ENCODE measurements around the gene POLR2C. TPM values are rescaled to one million over a fixed set of nuclear protein-coding genes. Genes with fewer than 3 reads are reported as not detected.
A peak's percentile ranks its signal among the peaks of the same experiment; 100 is the strongest.

The POLR2C gene
- total RNA-seq, 1 experiment from 2014 or later: 87.6 TPM

- Histone ChIP-seq H3K4me3 (ENCODE audit: low read length) (no peak overlapping the region), H3K79me2 (ENCODE audit: low read length) (no peaks in the 10 kb centered on the region), H3K9me2 (replicated peaks; ENCODE audit: insufficient read depth, low read length) (no peaks in the 10 kb centered on the region), H3K4me2 (ENCODE audit: low read depth, low read length, poor library complexity, severe bottlenecking) (no peak overlapping the region), H3K4me1 (ENCODE audit: low read length) (peaks cover 4% of the 10 kb centered on the region), H3K27ac (ENCODE audit: low read length) (no peak overlapping the region), H2AFZ (ENCODE audit: low read length) (no peak overlapping the region), H3K9me3 (ENCODE audit: low read length) (no peaks in the 10 kb centered on the region), H3K27me3 (ENCODE audit: low read length) (no peaks in the 10 kb centered on the region), H4K20me1 (ENCODE audit: insufficient read depth, low read depth, low read length) (peaks cover 5% of the 10 kb centered on the region; the same call in 1 of the 2 replicates), H3K9ac (ENCODE audit: low read length) (no peak overlapping the region), H3K36me3 (ENCODE audit: insufficient read depth, low read length) (no peaks in the 10 kb centered on the region)
- DNase-seq: no peak
Measured at GRCh38 chr16:57484515-57485005, 22.1 kb downstream of the POLR2C start.

- Histone ChIP-seq H2AFZ (ENCODE audit: low read length) (no peak overlapping the region), H3K4me3 (ENCODE audit: low read length) (peak overlapping the region; percentile 61; the same call in 1 of the 2 replicates), H3K9ac (ENCODE audit: low read length) (peak overlapping the region; percentile 54), H3K4me2 (ENCODE audit: low read depth, low read length, poor library complexity, severe bottlenecking) (peak overlapping the region; percentile 63), H4K20me1 (ENCODE audit: insufficient read depth, low read depth, low read length) (peaks cover 5% of the 10 kb centered on the region; the same call in 1 of the 2 replicates), H3K9me2 (replicated peaks; ENCODE audit: insufficient read depth, low read length) (no peaks in the 10 kb centered on the region), H3K27me3 (ENCODE audit: low read length) (no peaks in the 10 kb centered on the region), H3K9me3 (ENCODE audit: low read length) (no peaks in the 10 kb centered on the region), H3K27ac (ENCODE audit: low read length) (no peak overlapping the region), H3K36me3 (ENCODE audit: insufficient read depth, low read length) (no peaks in the 10 kb centered on the region), H3K4me1 (ENCODE audit: low read length) (peaks cover 4% of the 10 kb centered on the region), H3K79me2 (ENCODE audit: low read length) (no peaks in the 10 kb centered on the region)
- DNase-seq: no peak
Measured at GRCh38 chr16:57485091-57485915, 22.8 kb downstream of the POLR2C start.

- peak; percentile 86 for DNase-seq
- Histone ChIP-seq H3K4me3 (ENCODE audit: low read length) (peak within 1 kb of the TSS; percentile 61; the same call in 1 of the 2 replicates), H3K79me2 (ENCODE audit: low read length) (no peaks in the 10 kb centered on the region), H3K9ac (ENCODE audit: low read length) (peak within 1 kb of the TSS; percentile 54), H3K9me2 (replicated peaks; ENCODE audit: insufficient read depth, low read length) (no peaks in the 10 kb centered on the region), H4K20me1 (ENCODE audit: insufficient read depth, low read depth, low read length) (peaks cover 5% of the 10 kb centered on the region; the same call in 1 of the 2 replicates), H3K9me3 (ENCODE audit: low read length) (no peaks in the 10 kb centered on the region), H3K27ac (ENCODE audit: low read length) (no peak within 1 kb of the TSS), H3K36me3 (ENCODE audit: insufficient read depth, low read length) (no peaks in the 10 kb centered on the region), H3K4me1 (ENCODE audit: low read length) (peaks cover 4% of the 10 kb centered on the region), H3K27me3 (ENCODE audit: low read length) (no peaks in the 10 kb centered on the region), H2AFZ (ENCODE audit: low read length) (no peak within 1 kb of the TSS), H3K4me2 (ENCODE audit: low read depth, low read length, poor library complexity, severe bottlenecking) (peak within 1 kb of the TSS; percentile 63)
Measured at GRCh38 chr16:57485916-57486857, 23.7 kb downstream of the POLR2C start, which contains the start of gene DOK4. DOK4 (minus strand) TSS chr16:57486493; CDS start chr16:57479507, 6,986 bp downstream.

- no peak overlapping the region for H3K4me2 ChIP-seq (ENCODE audit: low read depth, low read length, poor library complexity, severe bottlenecking)
- no peaks in the 10 kb centered on the region for H3K9me2 ChIP-seq (replicated peaks; ENCODE audit: insufficient read depth, low read length)
- H3K27me3 ChIP-seq (ENCODE audit: low read length): no peaks in the 10 kb centered on the region
- no peaks in the 10 kb centered on the region for H3K9me3 ChIP-seq (ENCODE audit: low read length)
- H3K36me3 ChIP-seq (ENCODE audit: insufficient read depth, low read length): no peaks in the 10 kb centered on the region
- no peak for DNase-seq
- no peak overlapping the region for H3K27ac ChIP-seq (ENCODE audit: low read length)
- H4K20me1 ChIP-seq (ENCODE audit: insufficient read depth, low read depth, low read length): peaks cover 5% of the 10 kb centered on the region; the same call in 1 of the 2 replicates
- no peak overlapping the region for H2AFZ ChIP-seq (ENCODE audit: low read length)
- no peak overlapping the region for H3K4me3 ChIP-seq (ENCODE audit: low read length)
- H3K79me2 ChIP-seq (ENCODE audit: low read length): no peaks in the 10 kb centered on the region
- no peak overlapping the region for H3K9ac ChIP-seq (ENCODE audit: low read length)
- peaks cover 4% of the 10 kb centered on the region for H3K4me1 ChIP-seq (ENCODE audit: low read length)
Measured at GRCh38 chr16:57486858-57487834, 24.7 kb downstream of the POLR2C start.

- Histone ChIP-seq H2AFZ (ENCODE audit: low read length) (no peak overlapping the region), H3K4me3 (ENCODE audit: low read length) (no peak overlapping the region), H3K4me2 (ENCODE audit: low read depth, low read length, poor library complexity, severe bottlenecking) (no peak overlapping the region), H3K27me3 (ENCODE audit: low read length) (no peaks in the 10 kb centered on the region), H3K79me2 (ENCODE audit: low read length) (no peaks in the 10 kb centered on the region), H3K9me3 (ENCODE audit: low read length) (no peaks in the 10 kb centered on the region), H3K4me1 (ENCODE audit: low read length) (peaks cover 4% of the 10 kb centered on the region), H4K20me1 (ENCODE audit: insufficient read depth, low read depth, low read length) (peaks cover 5% of the 10 kb centered on the region; the same call in 1 of the 2 replicates), H3K36me3 (ENCODE audit: insufficient read depth, low read length) (no peaks in the 10 kb centered on the region), H3K9me2 (replicated peaks; ENCODE audit: insufficient read depth, low read length) (no peaks in the 10 kb centered on the region), H3K27ac (ENCODE audit: low read length) (no peak overlapping the region), H3K9ac (ENCODE audit: low read length) (no peak overlapping the region)
- DNase-seq: no peak
Measured at GRCh38 chr16:57489229-57489628, 26.8 kb downstream of the POLR2C start.

GRCh38 chr16:57493767-57494166 lies 31.3 kb downstream of the POLR2C start:
- Histone ChIP-seq H3K9ac (ENCODE audit: low read length) (no peak overlapping the region), H3K27ac (ENCODE audit: low read length) (no peak overlapping the region), H3K9me3 (ENCODE audit: low read length) (no peaks in the 10 kb centered on the region), H3K27me3 (ENCODE audit: low read length) (no peaks in the 10 kb centered on the region), H3K79me2 (ENCODE audit: low read length) (no peaks in the 10 kb centered on the region), H4K20me1 (ENCODE audit: insufficient read depth, low read depth, low read length) (no peaks in the 10 kb centered on the region), H3K36me3 (ENCODE audit: insufficient read depth, low read length) (no peaks in the 10 kb centered on the region), H3K9me2 (replicated peaks; ENCODE audit: insufficient read depth, low read length) (no peaks in the 10 kb centered on the region), H2AFZ (ENCODE audit: low read length) (no peak overlapping the region), H3K4me1 (ENCODE audit: low read length) (no peaks in the 10 kb centered on the region), H3K4me3 (ENCODE audit: low read length) (no peak overlapping the region), H3K4me2 (ENCODE audit: low read depth, low read length, poor library complexity, severe bottlenecking) (no peak overlapping the region)
- no peak for DNase-seq

GRCh38 chr16:57497121-57497520 lies 34.6 kb downstream of the POLR2C start:
- Histone ChIP-seq H2AFZ (ENCODE audit: low read length) (no peak overlapping the region), H3K9me3 (ENCODE audit: low read length) (no peaks in the 10 kb centered on the region), H4K20me1 (ENCODE audit: insufficient read depth, low read depth, low read length) (no peaks in the 10 kb centered on the region), H3K9me2 (replicated peaks; ENCODE audit: insufficient read depth, low read length) (no peaks in the 10 kb centered on the region), H3K4me1 (ENCODE audit: low read length) (no peaks in the 10 kb centered on the region), H3K36me3 (ENCODE audit: insufficient read depth, low read length) (no peaks in the 10 kb centered on the region), H3K9ac (ENCODE audit: low read length) (no peak overlapping the region), H3K4me3 (ENCODE audit: low read length) (no peak overlapping the region), H3K27ac (ENCODE audit: low read length) (no peak overlapping the region), H3K79me2 (ENCODE audit: low read length) (no peaks in the 10 kb centered on the region), H3K27me3 (ENCODE audit: low read length) (no peaks in the 10 kb centered on the region), H3K4me2 (ENCODE audit: low read depth, low read length, poor library complexity, severe bottlenecking) (no peak overlapping the region)
- no peak for DNase-seq
